GM12878 (cell line): ENCODE results near the gene SANBR. TPM values are rescaled to one million over a fixed set of nuclear protein-coding genes. Genes with fewer than 3 reads are reported as not detected.

Experiments
- ATAC-seq: fragments of 200-7000 bp; cut with Tn5 transposase; 3 replicates; pipeline ENCODE4 v1.9.1; 2020; ENCODE audit warnings: mild to moderate bottlenecking, moderate library complexity
- BruUV-seq: library from RNA; stranded (reverse); fragments of 400-500 nt; replicated peaks from 2 replicates; lab custom pipeline; 2021; lab: Mats Ljungman, UMichigan
- CTCF ChIA-PET: fragments of 300-600 bp; sonication (Branson Sonifier 250); formaldehyde crosslinking; extraction: SDS; loops from one replicate; lab custom pipeline; 2021; ENCODE audit warnings: inconsistent platforms; lab: Yijun Ruan, JAX
- POLR2A ChIA-PET: fragments of 350-600 bp; formaldehyde crosslinking; extraction: SDS; loops from one replicate; lab custom pipeline; 2021; ENCODE audit warnings: inconsistent platforms; lab: Charles Lee
- RAD21 ChIA-PET: fragments of 300-600 bp; sonication (Branson Sonifier 250); formaldehyde crosslinking; loops from one replicate; lab custom pipeline; 2023; ENCODE audit warnings: antibody characterized with exemption; ENCODE audit not compliant: unreplicated experiment; lab: Charles Lee
- SMC1A ChIA-PET: fragments of 300-600 bp; sonication (Branson Sonifier 250); formaldehyde crosslinking; loops from one replicate; lab custom pipeline; 2023; ENCODE audit not compliant: unreplicated experiment, uncharacterized antibody; lab: Charles Lee
- DNase-seq: peaks from one replicate; pipeline ENCODE4 v3.0.0-alpha.2; 2011; ENCODE audit warnings: low read depth, low spot score
- FAIRE-seq: peaks from 3 replicates; lab custom pipeline; 2011; peaks lifted over from hg19 to GRCh38; lab: Jason Lieb, UNC
- H2AFZ ChIP-seq: 2 replicates; pipeline ENCODE4 v1.6.0; 2011; ENCODE audit warnings: low read depth, low read length, control low read depth; ENCODE audit not compliant: control insufficient read depth
- H3K27ac ChIP-seq: 2 replicates; pipeline ENCODE4 v1.5.1; 2011; ENCODE audit warnings: control low read depth; ENCODE audit not compliant: control insufficient read depth, insufficient read depth
- H3K27me3 ChIP-seq, 2 experiments: replicated peaks in 1 of 2; 2 replicates each; pipeline versions ENCODE4 v1.6.0 to v1.6.1; 2011; ENCODE audit warnings: low read length in 1 of 2; ENCODE audit not compliant: control insufficient read depth in 2 of 2, insufficient read depth in 2 of 2
- H3K36me3 ChIP-seq, 2 experiments: 2 replicates each; pipeline ENCODE4 v1.5.1; 2011; ENCODE audit warnings: low read length in 1 of 2; ENCODE audit not compliant: control insufficient read depth in 2 of 2, insufficient read depth in 2 of 2
- H3K4me1 ChIP-seq: 2 replicates; pipeline ENCODE4 v1.6.1; 2011; ENCODE audit warnings: mild to moderate bottlenecking, low read length, moderate library complexity, mixed read lengths; ENCODE audit not compliant: control insufficient read depth, insufficient read depth
- H3K4me2 ChIP-seq: 2 replicates; pipeline ENCODE4 v1.6.0; 2011; ENCODE audit warnings: control low read depth; ENCODE audit not compliant: control insufficient read depth, insufficient read depth
- H3K4me3 ChIP-seq: fragments of 200-600 bp; sonication (generic); 2 replicates; pipeline ENCODE4 v1.5.1; 2016
- H3K79me2 ChIP-seq: 2 replicates; pipeline ENCODE4 v1.6.0; 2011; ENCODE audit warnings: low read length; ENCODE audit not compliant: control insufficient read depth, insufficient read depth
- H3K9ac ChIP-seq: 2 replicates; pipeline ENCODE4 v1.8.0; 2011; ENCODE audit warnings: low read length, control low read depth, mixed read lengths; ENCODE audit not compliant: control insufficient read depth, insufficient read depth
- H3K9me3 ChIP-seq: replicated peaks from 3 replicates; pipeline ENCODE4 v1.5.1; 2011; ENCODE audit warnings: mild to moderate bottlenecking, low read length; ENCODE audit not compliant: control insufficient read depth, insufficient read depth
- H4K20me1 ChIP-seq: 2 replicates; pipeline ENCODE4 v1.6.0; 2011; ENCODE audit not compliant: control insufficient read depth, insufficient read depth
- BACH1 ChIP-seq: fragments of 450-650 bp; IDR thresholded peaks from 2 replicates; pipeline ENCODE4 v1.6.1; 2017; ENCODE audit warnings: mild to moderate bottlenecking, borderline replicate concordance
- E2F8 ChIP-seq: fragments of 450-650 bp; IDR thresholded peaks from 2 replicates; pipeline ENCODE4 v1.6.1; 2018; ENCODE audit warnings: mild to moderate bottlenecking, low read depth, moderate library complexity; ENCODE audit not compliant: partially characterized antibody
- EED ChIP-seq: sonication (generic); IDR thresholded peaks from 2 replicates; pipeline ENCODE4 v1.6.1; 2016; ENCODE audit warnings: antibody characterized with exemption, low read depth
- GABPA ChIP-seq: IDR thresholded peaks from 2 replicates; pipeline ENCODE4 v1.6.1; 2014; ENCODE audit warnings: antibody characterized with exemption, low read depth, mild to moderate bottlenecking, inconsistent platforms
- IRF5 ChIP-seq: fragments of 450-650 bp; IDR thresholded peaks from 2 replicates; pipeline ENCODE4 v1.6.1; 2017; ENCODE audit warnings: borderline replicate concordance
- MTA3 ChIP-seq: IDR thresholded peaks from 2 replicates; pipeline ENCODE4 v1.6.1; 2012; ENCODE audit warnings: low read length, inconsistent platforms, borderline replicate concordance
- NKRF ChIP-seq: fragments of 450-650 bp; conservative IDR thresholded peaks from 2 replicates; pipeline ENCODE4 v1.6.1; 2017; ENCODE audit warnings: mild to moderate bottlenecking, moderate library complexity
- NR2C2 ChIP-seq: IDR thresholded peaks from 2 replicates; pipeline ENCODE4 v1.6.1; 2011; ENCODE audit warnings: borderline replicate concordance, low read depth; ENCODE audit not compliant: control insufficient read depth, insufficient read length
- RAD21 ChIP-seq: IDR thresholded peaks from 2 replicates; pipeline ENCODE4 v1.6.1; 2011; ENCODE audit warnings: mild to moderate bottlenecking, low read depth, low read length, moderate library complexity; ENCODE audit not compliant: insufficient read depth
- RFX5 ChIP-seq: IDR thresholded peaks from 2 replicates; pipeline ENCODE4 v1.6.1; 2011; ENCODE audit warnings: low read depth, low read length, improper control_type of control experiment
- SIN3A ChIP-seq: IDR thresholded peaks from 2 replicates; pipeline ENCODE4 v1.6.1; 2012; ENCODE audit warnings: low read depth, low read length, improper control_type of control experiment
- SMARCA5 ChIP-seq: fragments of 450-650 bp; IDR thresholded peaks from 2 replicates; pipeline ENCODE4 v1.6.1; 2017; ENCODE audit warnings: mild to moderate bottlenecking
- SPI1 ChIP-seq: IDR thresholded peaks from 2 replicates; pipeline ENCODE4 v1.6.1; 2011; ENCODE audit warnings: low read depth, mild to moderate bottlenecking, low read length, moderate library complexity, borderline replicate concordance; ENCODE audit not compliant: insufficient read depth
- YY1 ChIP-seq: IDR thresholded peaks from 2 replicates; pipeline ENCODE4 v1.6.1; 2011; ENCODE audit warnings: low read depth, mild to moderate bottlenecking, low read length
- ZNF622 ChIP-seq: fragments of 450-650 bp; IDR thresholded peaks from 2 replicates; pipeline ENCODE4 v1.6.1; 2017; ENCODE audit warnings: mild to moderate bottlenecking, inconsistent platforms
- WGBS: methylation state at CpG from one replicate; pipeline ENCODE4 v1.1.6; 2016; ENCODE audit warnings: low lambda C conversion rate; ENCODE audit not compliant: insufficient replicate concordance, insufficient coverage; ENCODE audit errors: missing lambda C conversion rate; 5-methylcytosine and 5-hydroxymethylcytosine counted together
- in situ Hi-C: fragments of 300-500 bp; cut with MboI; formaldehyde crosslinking; loops from 9 replicates; pipeline ENCODE4 v1.14.3; 2018; ENCODE audit warnings: mixed read lengths
- intact Hi-C: fragments of 100-400 bp; cut with micrococcal nuclease; formaldehyde crosslinking; loops from one replicate; pipeline ENCODE4 v1.14.2; 2022; ENCODE audit not compliant: unreplicated experiment
- polyA plus RNA-seq, 11 experiments: library from polyadenylated mRNA; depleted of rRNA in 4 of 11; unstranded in 6 of 11; stranded (reverse) in 5 of 11; fragments of >200 nt; fragmentation: Nextera tagmentation in 4 of 11; fragmentation: Illumina TruSeq in 1 of 11; extraction: Ambion mirVana in 4 of 11; extraction: Trizol in 1 of 11; gene quantifications; 1 replicate in 1 of 11; 2 replicates in 10 of 11; pipeline versions ENCODE4 v1.2.1 to v1.2.3, GENCODE V29; 2011 to 2016; ENCODE audit warnings: inconsistent platforms in 2 of 11, missing spikeins in 2 of 11, low read depth in 1 of 11
- total RNA-seq, 4 experiments: library from RNA; depleted of rRNA in 3 of 4; stranded (reverse); fragments of >200 nt in 3 of 4; fragmentation: Illumina TruSeq in 1 of 4; extraction: Trizol in 1 of 4; gene quantifications; 2 replicates each; pipeline versions ENCODE4 v1.2.1 to v1.2.3, GENCODE V29; 2013 to 2021

The SANBR gene
- total and polyA plus RNA-seq, 10 of the 15 experiments (the other 5 are each of a cell fraction or from before 2014, with no cell fraction given), result 2.2 to 11.0 (median 7.0) TPM

- Histone ChIP-seq H3K27me3 (no peaks in the 10 kb centered on the region), H4K20me1 (no peaks in the 10 kb centered on the region), H3K36me3 (no peaks in the 10 kb centered on the region), H3K27ac (no peak overlapping the region), H3K9me3 (no peaks in the 10 kb centered on the region), H3K9ac (no peak overlapping the region), H3K4me1 (no peaks in the 10 kb centered on the region), H3K4me2 (no peak overlapping the region), H3K79me2 (no peaks in the 10 kb centered on the region), H3K4me3 (no peak overlapping the region), H2AFZ (no peak overlapping the region)
- in situ Hi-C loops (no loop called here), intact Hi-C loops (no loop called here)
- ATAC-seq (no peak), FAIRE-seq (no peak), DNase-seq (no peak)
- 96% methylated on average over 1 of the region's 1 CpG for WGBS
- ChIA-PET CTCF (interaction anchor here (1.5 kb wide), 1 partner anchor 11 kb away, joined by 3 read pairs; no protein-coding TSS in a partner anchor), POLR2A (no interaction called here), SMC1A (interaction anchor here (1.2 kb wide), 1 partner anchor 13 kb away, joined by 4 read pairs; no protein-coding TSS in a partner anchor), RAD21 (no interaction called here)
- BruUV-seq, result no TSS peak
- no peak for TF ChIP-seq E2F8
- no peak for TF ChIP-seq GABPA
- TF ChIP-seq SMARCA5, result no peak
- no peak for TF ChIP-seq NKRF
- no peak for TF ChIP-seq YY1
- TF ChIP-seq NR2C2, result no peak
- no peak for TF ChIP-seq MTA3
- TF ChIP-seq SPI1, result no peak
- no peak for TF ChIP-seq ZNF622
- TF ChIP-seq EED, result no peak
- no peak for TF ChIP-seq BACH1
- TF ChIP-seq SIN3A, result no peak
- TF ChIP-seq RAD21, result no peak
- no peak for TF ChIP-seq IRF5
- TF ChIP-seq RFX5, result no peak
Measured at GRCh38 chr2:61085883-61086282, 20.2 kb downstream of the SANBR start.
